Measurements from ENCODE around the gene CCNC. TPM values are rescaled to one million over a fixed set of nuclear protein-coding genes. Genes with fewer than 3 reads are reported as not detected.

CCNC gene
- total and polyA plus RNA-seq, 2 of the 13 experiments (the other 11 are each of a cell fraction or from before 2014, with no cell fraction given): 69.6 to 141 TPM

DNA sequence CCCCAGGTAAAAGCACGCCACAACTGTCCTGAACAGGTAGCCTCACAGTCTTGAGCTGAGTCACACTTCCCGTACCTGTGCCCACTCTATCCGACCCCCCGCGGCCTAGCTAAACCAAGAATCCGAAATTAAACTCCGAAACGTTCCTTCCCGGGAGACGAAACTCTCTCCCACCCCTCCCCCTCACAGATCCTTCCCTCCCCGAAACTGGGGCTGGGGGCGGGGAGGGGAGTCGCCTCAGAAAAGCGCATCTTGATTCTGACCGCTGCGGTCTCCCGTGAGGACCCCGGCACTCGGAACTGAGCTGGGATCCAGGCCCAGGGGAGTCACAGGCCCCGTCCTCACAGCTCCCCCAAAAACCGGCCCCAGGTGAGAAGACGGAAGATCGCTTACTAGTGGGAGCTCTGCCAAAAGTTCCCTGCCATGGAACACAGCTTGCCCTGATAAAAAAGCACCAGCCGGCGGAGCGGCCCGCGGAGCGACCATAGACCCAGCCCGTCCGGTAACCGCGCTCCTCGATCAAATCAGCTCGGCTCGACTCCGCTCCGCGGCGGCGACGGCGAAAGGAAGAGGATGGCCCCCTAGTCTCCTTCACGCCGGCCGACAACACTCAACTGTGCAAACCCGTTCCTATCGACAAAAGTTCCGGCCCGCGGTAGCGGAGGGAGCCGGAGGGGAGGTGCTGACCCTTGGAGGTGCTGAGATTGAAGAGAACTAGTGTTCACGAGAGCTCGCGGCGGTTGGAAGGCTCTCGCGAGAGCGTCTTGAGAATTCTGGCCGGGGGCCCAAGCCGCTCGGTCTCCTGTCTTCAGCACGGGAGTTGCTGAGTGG lies at the start of gene CCNC (continued):
- TF ChIP-seq, protein P1, sequence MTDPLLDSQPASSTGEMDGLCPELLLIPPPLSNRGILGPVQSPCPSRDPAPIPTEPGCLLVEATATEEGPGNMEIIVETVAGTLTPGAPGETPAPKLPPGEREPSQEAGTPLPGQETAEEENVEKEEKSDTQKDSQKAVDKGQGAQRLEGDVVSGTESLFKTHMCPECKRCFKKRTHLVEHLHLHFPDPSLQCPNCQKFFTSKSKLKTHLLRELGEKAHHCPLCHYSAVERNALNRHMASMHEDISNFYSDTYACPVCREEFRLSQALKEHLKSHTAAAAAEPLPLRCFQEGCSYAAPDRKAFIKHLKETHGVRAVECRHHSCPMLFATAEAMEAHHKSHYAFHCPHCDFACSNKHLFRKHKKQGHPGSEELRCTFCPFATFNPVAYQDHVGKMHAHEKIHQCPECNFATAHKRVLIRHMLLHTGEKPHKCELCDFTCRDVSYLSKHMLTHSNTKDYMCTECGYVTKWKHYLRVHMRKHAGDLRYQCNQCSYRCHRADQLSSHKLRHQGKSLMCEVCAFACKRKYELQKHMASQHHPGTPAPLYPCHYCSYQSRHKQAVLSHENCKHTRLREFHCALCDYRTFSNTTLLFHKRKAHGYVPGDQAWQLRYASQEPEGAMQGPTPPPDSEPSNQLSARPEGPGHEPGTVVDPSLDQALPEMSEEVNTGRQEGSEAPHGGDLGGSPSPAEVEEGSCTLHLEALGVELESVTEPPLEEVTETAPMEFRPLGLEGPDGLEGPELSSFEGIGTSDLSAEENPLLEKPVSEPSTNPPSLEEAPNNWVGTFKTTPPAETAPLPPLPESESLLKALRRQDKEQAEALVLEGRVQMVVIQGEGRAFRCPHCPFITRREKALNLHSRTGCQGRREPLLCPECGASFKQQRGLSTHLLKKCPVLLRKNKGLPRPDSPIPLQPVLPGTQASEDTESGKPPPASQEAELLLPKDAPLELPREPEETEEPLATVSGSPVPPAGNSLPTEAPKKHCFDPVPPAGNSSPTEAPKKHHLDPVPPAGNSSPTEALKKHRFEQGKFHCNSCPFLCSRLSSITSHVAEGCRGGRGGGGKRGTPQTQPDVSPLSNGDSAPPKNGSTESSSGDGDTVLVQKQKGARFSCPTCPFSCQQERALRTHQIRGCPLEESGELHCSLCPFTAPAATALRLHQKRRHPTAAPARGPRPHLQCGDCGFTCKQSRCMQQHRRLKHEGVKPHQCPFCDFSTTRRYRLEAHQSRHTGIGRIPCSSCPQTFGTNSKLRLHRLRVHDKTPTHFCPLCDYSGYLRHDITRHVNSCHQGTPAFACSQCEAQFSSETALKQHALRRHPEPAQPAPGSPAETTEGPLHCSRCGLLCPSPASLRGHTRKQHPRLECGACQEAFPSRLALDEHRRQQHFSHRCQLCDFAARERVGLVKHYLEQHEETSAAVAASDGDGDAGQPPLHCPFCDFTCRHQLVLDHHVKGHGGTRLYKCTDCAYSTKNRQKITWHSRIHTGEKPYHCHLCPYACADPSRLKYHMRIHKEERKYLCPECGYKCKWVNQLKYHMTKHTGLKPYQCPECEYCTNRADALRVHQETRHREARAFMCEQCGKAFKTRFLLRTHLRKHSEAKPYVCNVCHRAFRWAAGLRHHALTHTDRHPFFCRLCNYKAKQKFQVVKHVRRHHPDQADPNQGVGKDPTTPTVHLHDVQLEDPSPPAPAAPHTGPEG (CRISPR knock-in tag; IDR thresholded peaks at IDR 0.05): peak; percentile 72; the same call in 1 of the 2 replicates
- TF ChIP-seq, protein P2, sequence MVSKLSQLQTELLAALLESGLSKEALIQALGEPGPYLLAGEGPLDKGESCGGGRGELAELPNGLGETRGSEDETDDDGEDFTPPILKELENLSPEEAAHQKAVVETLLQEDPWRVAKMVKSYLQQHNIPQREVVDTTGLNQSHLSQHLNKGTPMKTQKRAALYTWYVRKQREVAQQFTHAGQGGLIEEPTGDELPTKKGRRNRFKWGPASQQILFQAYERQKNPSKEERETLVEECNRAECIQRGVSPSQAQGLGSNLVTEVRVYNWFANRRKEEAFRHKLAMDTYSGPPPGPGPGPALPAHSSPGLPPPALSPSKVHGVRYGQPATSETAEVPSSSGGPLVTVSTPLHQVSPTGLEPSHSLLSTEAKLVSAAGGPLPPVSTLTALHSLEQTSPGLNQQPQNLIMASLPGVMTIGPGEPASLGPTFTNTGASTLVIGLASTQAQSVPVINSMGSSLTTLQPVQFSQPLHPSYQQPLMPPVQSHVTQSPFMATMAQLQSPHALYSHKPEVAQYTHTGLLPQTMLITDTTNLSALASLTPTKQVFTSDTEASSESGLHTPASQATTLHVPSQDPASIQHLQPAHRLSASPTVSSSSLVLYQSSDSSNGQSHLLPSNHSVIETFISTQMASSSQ (IDR thresholded peaks at IDR 0.05; ENCODE audit: low read depth): 0 out of 2 replicates have a peak, but pooled peaks have one; percentile 28
- TF ChIP-seq, protein P2 (CRISPR knock-in tag; IDR thresholded peaks at IDR 0.05; ENCODE audit: borderline replicate concordance): peak; percentile 36; the same call in 1 of the 2 replicates
- peak; percentile 83 for TF ChIP-seq HMG20B (CRISPR knock-in tag; conservative IDR thresholded peaks at IDR 0.05)
- TF ChIP-seq ZFP36L1 (CRISPR knock-in tag; IDR thresholded peaks at IDR 0.05): peak; percentile 72; the same call in 1 of the 2 replicates
- peak; percentile 48; the same call in 1 of the 2 replicates for TF ChIP-seq GPN1 (CRISPR knock-in tag; IDR thresholded peaks at IDR 0.05; ENCODE audit: borderline replicate concordance)
- TF ChIP-seq NR2C2 (CRISPR knock-in tag; IDR thresholded peaks at IDR 0.05; ENCODE audit: borderline replicate concordance): peak; percentile 89
- no peak for TF ChIP-seq ZSCAN22 (CRISPR knock-in tag; IDR thresholded peaks at IDR 0.05)
- TF ChIP-seq, protein P3, sequence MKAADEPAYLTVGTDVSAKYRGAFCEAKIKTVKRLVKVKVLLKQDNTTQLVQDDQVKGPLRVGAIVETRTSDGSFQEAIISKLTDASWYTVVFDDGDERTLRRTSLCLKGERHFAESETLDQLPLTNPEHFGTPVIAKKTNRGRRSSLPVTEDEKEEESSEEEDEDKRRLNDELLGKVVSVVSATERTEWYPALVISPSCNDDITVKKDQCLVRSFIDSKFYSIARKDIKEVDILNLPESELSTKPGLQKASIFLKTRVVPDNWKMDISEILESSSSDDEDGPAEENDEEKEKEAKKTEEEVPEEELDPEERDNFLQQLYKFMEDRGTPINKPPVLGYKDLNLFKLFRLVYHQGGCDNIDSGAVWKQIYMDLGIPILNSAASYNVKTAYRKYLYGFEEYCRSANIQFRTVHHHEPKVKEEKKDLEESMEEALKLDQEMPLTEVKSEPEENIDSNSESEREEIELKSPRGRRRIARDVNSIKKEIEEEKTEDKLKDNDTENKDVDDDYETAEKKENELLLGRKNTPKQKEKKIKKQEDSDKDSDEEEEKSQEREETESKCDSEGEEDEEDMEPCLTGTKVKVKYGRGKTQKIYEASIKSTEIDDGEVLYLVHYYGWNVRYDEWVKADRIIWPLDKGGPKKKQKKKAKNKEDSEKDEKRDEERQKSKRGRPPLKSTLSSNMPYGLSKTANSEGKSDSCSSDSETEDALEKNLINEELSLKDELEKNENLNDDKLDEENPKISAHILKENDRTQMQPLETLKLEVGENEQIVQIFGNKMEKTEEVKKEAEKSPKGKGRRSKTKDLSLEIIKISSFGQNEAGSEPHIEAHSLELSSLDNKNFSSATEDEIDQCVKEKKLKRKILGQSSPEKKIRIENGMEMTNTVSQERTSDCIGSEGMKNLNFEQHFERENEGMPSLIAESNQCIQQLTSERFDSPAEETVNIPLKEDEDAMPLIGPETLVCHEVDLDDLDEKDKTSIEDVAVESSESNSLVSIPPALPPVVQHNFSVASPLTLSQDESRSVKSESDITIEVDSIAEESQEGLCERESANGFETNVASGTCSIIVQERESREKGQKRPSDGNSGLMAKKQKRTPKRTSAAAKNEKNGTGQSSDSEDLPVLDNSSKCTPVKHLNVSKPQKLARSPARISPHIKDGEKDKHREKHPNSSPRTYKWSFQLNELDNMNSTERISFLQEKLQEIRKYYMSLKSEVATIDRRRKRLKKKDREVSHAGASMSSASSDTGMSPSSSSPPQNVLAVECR (CRISPR knock-in tag; IDR thresholded peaks at IDR 0.05; ENCODE audit: borderline replicate concordance): peak; percentile 91
- no peak for TF ChIP-seq ZNF430 (CRISPR knock-in tag; IDR thresholded peaks at IDR 0.05)
- TF ChIP-seq ZNF143 (CRISPR knock-in tag; IDR thresholded peaks at IDR 0.05): peak; percentile 62
- TF ChIP-seq ZFP62 (CRISPR knock-in tag; IDR thresholded peaks at IDR 0.05): no peak
- TF ChIP-seq ZNF383 (CRISPR knock-in tag; IDR thresholded peaks at IDR 0.05; ENCODE audit: borderline replicate concordance): no peak
- TF ChIP-seq SIX1 (CRISPR knock-in tag; IDR thresholded peaks at IDR 0.05; ENCODE audit: borderline replicate concordance): peak; percentile 43; the same call in 1 of the 2 replicates
